GM23248 (cell line): Measurements from ENCODE around the gene SMIM10L2A.

Source experiments
- EZH2 ChIP-seq: fragments of 200-600 bp; sonication (generic); IDR thresholded peaks from 2 replicates; pipeline ENCODE4 v1.6.1; 2018; ENCODE audit warnings: antibody characterized with exemption, mild to moderate bottlenecking; ENCODE audit not compliant: insufficient read depth, poor library complexity, severe bottlenecking
- EZH2phosphoT487 ChIP-seq: fragments of 200-600 bp; sonication (generic); IDR thresholded peaks from 2 replicates; pipeline ENCODE4 v1.6.1; 2018; ENCODE audit warnings: antibody characterized with exemption, moderate library complexity, mild to moderate bottlenecking, low read depth; ENCODE audit not compliant: insufficient read depth

DNA sequence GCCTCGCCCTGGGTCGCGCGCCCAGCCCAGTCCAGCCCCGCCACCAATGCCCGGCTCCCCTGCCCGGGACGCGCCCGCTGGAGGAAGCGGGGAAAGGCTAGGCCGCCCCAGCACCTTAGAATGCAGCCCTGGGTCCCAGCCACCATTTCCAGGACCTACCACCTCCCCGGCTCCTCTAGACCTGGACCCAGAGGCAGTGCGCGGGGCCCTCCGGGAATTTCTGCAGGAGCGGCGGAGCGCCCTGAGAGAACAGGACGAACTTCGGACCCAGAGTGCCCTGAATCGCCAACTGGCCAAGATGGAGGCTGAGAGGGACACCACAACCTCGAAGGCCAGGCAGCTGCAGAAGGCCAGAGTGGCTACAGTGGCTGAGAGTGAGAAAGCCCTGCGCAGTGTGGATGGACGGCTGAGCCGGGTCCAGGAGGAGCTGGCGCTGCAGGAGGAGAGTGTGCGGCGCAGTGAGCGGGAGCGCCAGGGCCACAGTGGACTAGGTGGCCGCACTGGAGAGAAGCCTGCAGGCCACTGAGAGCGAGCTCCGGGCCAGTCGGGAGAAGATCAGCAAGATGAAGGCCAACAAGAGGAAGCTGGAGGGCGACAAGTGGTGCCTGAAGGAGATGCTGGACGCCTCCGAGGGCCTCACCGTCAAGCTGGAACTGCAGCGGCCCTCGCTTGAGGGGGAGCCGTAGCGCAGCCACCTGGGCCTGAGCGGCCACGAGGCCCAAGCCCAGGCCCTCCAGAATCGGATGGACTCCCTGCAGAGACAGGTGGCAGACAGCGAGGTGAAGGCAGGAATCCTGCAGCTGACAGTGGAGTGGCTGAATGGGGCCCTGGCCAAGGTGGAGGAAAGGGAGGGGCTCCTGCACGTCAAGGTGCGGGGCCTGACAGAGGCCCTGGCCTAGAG is 15.5 kb downstream of the SMIM10L2A start:
- TF ChIP-seq EZH2phosphoT487 (no peak), EZH2 (no peak)
